ENCODE data around the gene RING1. TPM values are rescaled to one million over a fixed set of nuclear protein-coding genes. Genes with fewer than 3 reads are reported as not detected.
A peak's percentile ranks its signal among the peaks of the same experiment; 100 is the strongest.

The RING1 gene
- polyA plus RNA-seq, 4 donors = 51.5 to 64.6 (median 56.8) TPM

- no peak for DNase-seq (ENCODE audit: low read depth in 4 of 4, low spot score in 3 of 4)
Measured at GRCh38 chr6:33192105-33192646, 16.1 kb upstream of the RING1 start, which contains the start of gene COL11A2. TSS of gene COL11A2 (minus strand) at chr6:33192467. CDS start at chr6:33192240, 227 bp downstream.

GRCh38 chr6:33192671-33193602 lies 15.4 kb upstream of the RING1 start:
- DNase-seq (ENCODE audit: low read depth in 4 of 4, low spot score in 3 of 4) = no peak

GRCh38 chr6:33193619-33194018 lies 14.7 kb upstream of the RING1 start:
- no peak for DNase-seq (ENCODE audit: low read depth in 4 of 4, low spot score in 3 of 4)

- no peak for DNase-seq (ENCODE audit: low read depth in 4 of 4, low spot score in 3 of 4)
Measured at GRCh38 chr6:33194431-33194979, 13.8 kb upstream of the RING1 start.

GRCh38 chr6:33195304-33196165 lies 12.8 kb upstream of the RING1 start:
- no peak for DNase-seq (ENCODE audit: low read depth in 4 of 4, low spot score in 3 of 4)

GRCh38 chr6:33197431-33198048 lies 10.8 kb upstream of the RING1 start:
- no peak for DNase-seq (ENCODE audit: low read depth in 4 of 4, low spot score in 3 of 4)

- no peak for DNase-seq (ENCODE audit: low read depth in 4 of 4, low spot score in 3 of 4)
Measured at GRCh38 chr6:33198159-33198852, 10.0 kb upstream of the RING1 start.

GRCh38 chr6:33198853-33199436 lies 9.4 kb upstream of the RING1 start:
- DNase-seq (ENCODE audit: low read depth in 4 of 4, low spot score in 3 of 4) = no peak

- DNase-seq (ENCODE audit: low read depth in 4 of 4, low spot score in 3 of 4) = peak in 1 of 4 donors; percentile 33
Measured at GRCh38 chr6:33199687-33200218, 8.5 kb upstream of the RING1 start.

- peak; percentile 100 for DNase-seq (ENCODE audit: low read depth in 4 of 4, low spot score in 3 of 4)
Measured at GRCh38 chr6:33200219-33201146, 7.8 kb upstream of the RING1 start, which contains the start of the genes RXRB and SLC39A7. TSS of gene RXRB (minus strand) at chr6:33200665. CDS start at chr6:33200476, 189 bp downstream. TSS of gene SLC39A7 (plus strand) at chr6:33200867. CDS start at chr6:33201246, 379 bp downstream.

- no peak for DNase-seq (ENCODE audit: low read depth in 4 of 4, low spot score in 3 of 4)
Measured at GRCh38 chr6:33201147-33201545, 7.2 kb upstream of the RING1 start.

GRCh38 chr6:33201935-33202334 lies 6.4 kb upstream of the RING1 start:
- no peak for DNase-seq (ENCODE audit: low read depth in 4 of 4, low spot score in 3 of 4)

- DNase-seq (ENCODE audit: low read depth in 4 of 4, low spot score in 3 of 4) = no peak
Measured at GRCh38 chr6:33202799-33203198, 5.5 kb upstream of the RING1 start.

- no peak for DNase-seq (ENCODE audit: low read depth in 4 of 4, low spot score in 3 of 4)
Measured at GRCh38 chr6:33203443-33204164, 4.7 kb upstream of the RING1 start.

GRCh38 chr6:33204165-33204414 lies 4.2 kb upstream of the RING1 start:
- no peak for DNase-seq (ENCODE audit: low read depth in 4 of 4, low spot score in 3 of 4)

- DNase-seq (ENCODE audit: low read depth in 4 of 4, low spot score in 3 of 4) = peak in 3 of 4 donors; percentile 85 to 90 (median 88)
Measured at GRCh38 chr6:33204415-33205190, 3.7 kb upstream of the RING1 start, which contains the start of gene HSD17B8. TSS of gene HSD17B8 (plus strand) at chr6:33204655. CDS start at chr6:33204669, 14 bp downstream.
